GM18861 (cell line): ENCODE measurements around the gene GALNT16.
"Not testable (repeated sequence)": the region's sequence is repeated elsewhere in the genome, so short reads cannot be mapped to it uniquely, and the experiment has no call there.

Experiments used
- ATAC-seq: cut with Tn5 transposase; IDR thresholded peaks from one replicate; pipeline ENCODE4 v1.9.1; 2021; ENCODE audit not compliant: unreplicated experiment

The GALNT16 gene

GRCh38 chr14:69284170-69284569 is 24.2 kb downstream of the GALNT16 start:
- no peak for ATAC-seq

DNA sequence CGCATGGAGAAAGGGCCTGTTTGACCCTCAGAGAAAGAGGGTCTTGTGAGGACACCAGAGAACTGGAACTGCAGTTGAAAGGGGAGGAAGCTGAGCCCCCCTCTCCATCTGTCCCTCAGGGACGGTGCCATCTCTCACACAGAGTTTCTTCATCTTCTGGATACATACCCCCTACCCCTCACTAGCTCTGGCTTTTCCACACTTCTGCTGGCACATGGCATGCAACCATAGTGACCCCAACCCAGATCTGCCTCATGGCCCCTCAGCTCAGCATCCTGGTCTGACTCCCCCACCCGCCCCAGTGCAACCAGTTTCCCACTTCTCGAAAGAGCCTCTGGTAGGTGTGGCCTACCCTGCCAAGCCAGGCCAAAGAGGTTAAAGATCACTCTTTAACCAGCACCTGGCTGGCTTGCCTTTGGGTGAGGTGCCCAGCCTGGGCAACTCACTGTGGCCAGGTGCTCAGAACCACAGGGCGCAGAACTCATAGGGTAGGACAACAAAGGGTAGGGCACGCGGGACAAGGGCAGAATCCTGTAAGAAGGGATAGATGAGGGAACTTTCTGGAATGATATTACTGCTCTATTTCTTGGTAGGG is 25.8 kb downstream of the GALNT16 start:
- ATAC-seq = no peak

GRCh38 chr14:69287098-69288010 is 27.4 kb downstream of the GALNT16 start:
- no peak for ATAC-seq

GRCh38 chr14:69288011-69288771 is 28.2 kb downstream of the GALNT16 start:
- no peak for ATAC-seq

DNA sequence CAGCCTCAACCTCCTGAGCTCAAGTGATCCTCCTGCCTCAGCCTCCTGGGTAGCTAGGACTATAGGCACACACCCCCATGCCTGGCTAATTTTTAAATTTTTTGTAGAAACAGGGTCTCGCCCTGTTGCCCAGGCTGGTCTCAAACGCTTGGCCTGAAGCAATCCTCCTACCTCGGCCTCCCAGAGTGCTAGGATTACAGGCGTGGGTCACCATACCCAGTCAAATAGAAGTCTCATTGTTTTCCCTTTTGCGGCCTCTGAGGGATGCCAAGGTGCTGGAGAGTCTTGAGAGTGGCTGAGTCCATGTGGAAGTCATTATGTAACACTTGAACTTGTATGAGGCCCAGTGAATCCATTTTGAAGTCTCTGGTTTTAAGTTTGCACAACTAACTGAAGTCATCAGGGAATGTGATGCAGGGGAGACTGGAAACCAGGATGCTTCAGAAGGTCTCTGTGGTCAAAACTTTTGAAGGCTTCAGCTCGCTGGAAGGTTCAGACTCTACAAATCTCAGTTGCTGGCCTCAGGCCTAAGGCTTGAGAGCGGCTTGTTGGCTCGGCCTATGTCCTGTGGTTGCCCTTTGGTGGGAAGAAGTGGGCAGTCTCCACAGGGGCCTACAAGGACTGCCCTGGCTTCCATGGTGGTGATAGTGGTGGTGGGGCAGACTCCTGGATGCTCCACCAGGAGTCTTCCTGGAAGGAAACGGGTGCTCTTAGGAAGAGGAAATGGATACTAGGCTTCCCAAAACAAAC is 29.2 kb downstream of the GALNT16 start:
- ATAC-seq = no peak

GRCh38 chr14:69289811-69290520 is 30.0 kb downstream of the GALNT16 start:
- no peak for ATAC-seq

DNA sequence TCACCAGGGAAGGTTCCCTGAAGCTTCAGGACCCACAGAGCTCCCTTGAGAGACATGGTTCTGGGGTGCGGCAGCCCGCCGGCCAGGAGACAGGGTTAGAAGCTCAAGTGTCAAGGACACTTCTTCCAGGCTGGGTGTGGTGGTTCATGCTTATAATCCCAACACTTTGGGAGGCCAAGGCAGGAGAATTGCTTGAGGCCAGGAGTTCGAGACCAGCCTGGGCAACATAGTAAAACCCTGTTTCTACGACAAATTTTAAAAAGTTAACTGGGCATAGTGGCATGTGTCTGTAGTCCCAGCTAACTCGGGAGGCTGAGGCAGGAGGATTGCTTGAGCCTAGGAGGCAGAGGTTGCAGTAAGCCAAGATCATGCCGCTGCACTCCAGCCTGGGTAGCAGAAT is 30.9 kb downstream of the GALNT16 start:
- not testable (repeated sequence) for ATAC-seq

DNA sequence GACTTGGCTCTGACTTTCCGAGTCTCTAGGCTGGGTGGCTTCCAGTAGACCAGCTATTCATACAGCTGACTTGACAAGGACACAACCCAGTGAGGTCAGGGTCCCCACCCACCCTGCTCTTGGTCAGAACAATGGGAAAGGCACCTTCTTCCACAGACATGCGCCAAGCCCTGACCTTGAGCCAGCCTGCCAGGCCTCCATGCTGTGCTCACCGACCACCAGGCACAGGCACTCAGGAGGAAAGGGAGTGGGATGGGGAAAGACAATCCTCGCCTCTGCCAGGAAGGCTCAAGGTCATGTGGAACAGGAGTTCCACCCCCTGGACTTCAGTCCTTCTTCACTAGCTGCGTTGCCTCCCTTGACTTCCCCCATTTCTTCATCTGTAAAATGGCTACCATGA is 31.4 kb downstream of the GALNT16 start:
- no peak for ATAC-seq

DNA sequence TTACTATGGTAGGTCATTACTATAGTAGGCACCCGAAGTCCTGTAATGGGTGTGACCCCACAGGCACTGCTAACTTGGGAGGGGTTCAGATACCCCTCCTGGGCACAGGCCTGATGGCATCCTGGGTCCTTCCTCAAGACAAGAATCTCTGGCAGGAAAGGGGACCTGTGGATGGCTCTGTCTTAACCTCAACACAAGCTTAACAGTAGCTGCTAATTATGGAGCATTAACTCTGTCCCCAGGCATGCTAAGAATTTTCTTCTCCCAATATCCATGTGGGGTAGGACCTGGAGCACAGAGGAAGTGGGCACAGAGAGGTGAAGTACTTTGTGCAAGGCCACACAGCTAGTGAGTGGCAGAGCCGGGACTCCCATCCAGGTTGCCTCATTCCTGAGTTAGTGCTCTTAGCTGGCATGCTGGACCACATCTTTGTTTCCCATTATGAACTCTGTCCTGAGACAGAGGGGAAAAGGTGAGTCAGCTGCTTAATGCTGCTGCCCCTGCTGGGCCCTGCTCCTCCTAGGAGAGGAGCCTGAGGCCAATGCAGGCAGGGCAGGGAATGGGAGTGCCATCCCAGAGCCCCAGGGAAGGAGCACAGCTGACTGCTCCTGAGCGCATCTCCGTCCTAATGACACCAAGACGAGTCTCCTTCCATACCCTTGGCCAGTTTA is 32.1 kb downstream of the GALNT16 start:
- ATAC-seq = no peak

GRCh38 chr14:69298131-69299071 is 38.4 kb downstream of the GALNT16 start:
- no peak for ATAC-seq

DNA sequence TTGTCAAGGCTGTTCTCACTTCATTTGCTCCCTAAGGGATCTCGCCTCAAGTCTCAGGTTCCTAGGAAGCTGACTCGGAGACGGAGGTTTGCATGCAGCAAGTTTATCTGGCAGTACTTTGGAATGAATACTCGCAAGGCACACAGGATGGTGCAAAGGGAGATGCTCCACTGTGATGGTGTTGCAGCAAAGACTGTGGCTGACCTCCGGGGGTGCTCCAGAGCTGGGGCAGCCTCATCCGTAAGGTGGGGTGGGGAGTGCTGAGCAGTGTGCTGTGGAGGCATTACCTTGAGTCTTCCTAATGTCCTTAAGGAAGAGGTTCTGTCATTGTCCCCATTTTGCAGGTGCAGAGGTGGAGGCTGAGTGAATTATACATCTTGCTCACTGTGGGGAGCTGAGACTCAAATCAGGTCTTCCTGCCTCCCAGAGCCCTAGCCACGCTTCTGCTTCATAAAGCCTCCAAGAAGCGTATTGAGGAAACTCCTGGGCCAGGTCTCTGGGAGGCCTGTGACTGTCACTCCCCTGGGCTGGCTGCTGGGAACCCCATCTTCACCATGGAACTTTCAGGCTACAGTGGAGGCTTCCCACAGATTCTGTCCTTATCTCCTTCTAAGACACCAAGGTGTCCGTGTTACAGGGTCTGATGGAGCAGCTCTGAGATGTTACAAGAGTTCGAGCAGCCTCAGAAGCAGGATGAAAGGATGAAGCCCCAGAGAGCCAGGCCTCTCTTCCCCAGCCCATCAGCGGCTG is 39.5 kb downstream of the GALNT16 start:
- ATAC-seq = no peak

GRCh38 chr14:69300601-69301221 is 40.8 kb downstream of the GALNT16 start:
- ATAC-seq = no peak

- no peak for ATAC-seq
Measured at GRCh38 chr14:69303086-69303485, 43.1 kb downstream of the GALNT16 start.

GRCh38 chr14:69312608-69313007 is 52.6 kb downstream of the GALNT16 start:
- no peak for ATAC-seq

DNA sequence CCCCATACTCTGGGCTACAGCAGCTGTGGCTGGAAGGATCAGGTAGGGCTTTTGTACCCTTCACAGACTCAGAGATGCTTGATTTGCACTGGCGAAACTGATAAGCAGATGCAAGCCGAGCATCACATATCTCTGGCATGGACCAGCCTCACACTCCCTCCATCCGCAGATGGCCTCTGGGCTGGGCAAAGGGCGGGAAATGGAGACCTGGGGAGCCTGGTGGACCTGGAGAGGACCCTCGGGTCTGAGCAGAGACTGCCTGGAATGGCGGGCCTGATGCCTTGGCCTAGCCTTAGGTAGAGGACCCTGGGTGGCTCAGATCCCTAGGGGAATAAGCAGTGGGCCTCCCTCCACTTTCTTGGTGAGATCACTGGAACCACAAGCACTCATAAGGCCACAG is 53.2 kb downstream of the GALNT16 start:
- no peak for ATAC-seq

- no peak for ATAC-seq
Measured at GRCh38 chr14:69314327-69314726, 54.4 kb downstream of the GALNT16 start.

DNA sequence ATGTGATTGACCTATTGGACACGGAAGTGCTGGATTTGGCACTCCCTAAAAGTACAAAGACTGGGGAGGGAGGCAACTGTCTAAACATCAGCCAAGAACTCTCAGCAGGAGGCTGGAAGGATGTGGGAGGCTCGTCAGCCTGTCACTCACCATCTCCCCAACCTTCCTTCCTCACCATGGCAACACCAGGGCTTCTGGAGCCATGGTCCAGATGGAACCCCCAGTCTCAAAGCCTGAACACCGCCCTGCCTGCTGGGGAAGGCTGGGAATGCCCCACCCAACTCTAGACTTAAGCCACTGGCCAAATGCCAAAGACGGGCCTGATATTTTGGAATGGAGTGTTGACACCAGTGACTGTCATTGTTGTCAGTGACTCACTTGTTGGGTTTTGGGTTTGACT is 55.3 kb downstream of the GALNT16 start:
- no peak for ATAC-seq
